GM12878 (cell line): ENCODE results near the gene GNA15. TPM values are rescaled to one million over a fixed set of nuclear protein-coding genes. Genes with fewer than 3 reads are reported as not detected.
"Not testable (repeated sequence)": the region's sequence is repeated elsewhere in the genome, so short reads cannot be mapped to it uniquely, and the experiment has no call there.

Experiments
- ATAC-seq: fragments of 200-7000 bp; cut with Tn5 transposase; 3 replicates; pipeline ENCODE4 v1.9.1; 2020; ENCODE audit warnings: mild to moderate bottlenecking, moderate library complexity
- BruUV-seq: library from RNA; stranded (reverse); fragments of 400-500 nt; replicated peaks from 2 replicates; lab custom pipeline; 2021; lab: Mats Ljungman, UMichigan
- CTCF ChIA-PET: fragments of 300-600 bp; sonication (Branson Sonifier 250); formaldehyde crosslinking; extraction: SDS; loops from one replicate; lab custom pipeline; 2021; ENCODE audit warnings: inconsistent platforms; lab: Yijun Ruan, JAX
- POLR2A ChIA-PET: fragments of 350-600 bp; formaldehyde crosslinking; extraction: SDS; loops from one replicate; lab custom pipeline; 2021; ENCODE audit warnings: inconsistent platforms; lab: Charles Lee
- RAD21 ChIA-PET: fragments of 300-600 bp; sonication (Branson Sonifier 250); formaldehyde crosslinking; loops from one replicate; lab custom pipeline; 2023; ENCODE audit warnings: antibody characterized with exemption; ENCODE audit not compliant: unreplicated experiment; lab: Charles Lee
- SMC1A ChIA-PET: fragments of 300-600 bp; sonication (Branson Sonifier 250); formaldehyde crosslinking; loops from one replicate; lab custom pipeline; 2023; ENCODE audit not compliant: unreplicated experiment, uncharacterized antibody; lab: Charles Lee
- DNase-seq: peaks from one replicate; pipeline ENCODE4 v3.0.0-alpha.2; 2011; ENCODE audit warnings: low read depth, low spot score
- FAIRE-seq: peaks from 3 replicates; lab custom pipeline; 2011; peaks lifted over from hg19 to GRCh38; lab: Jason Lieb, UNC
- H2AFZ ChIP-seq: 2 replicates; pipeline ENCODE4 v1.6.0; 2011; ENCODE audit warnings: low read depth, low read length, control low read depth; ENCODE audit not compliant: control insufficient read depth
- H3K27ac ChIP-seq: 2 replicates; pipeline ENCODE4 v1.5.1; 2011; ENCODE audit warnings: control low read depth; ENCODE audit not compliant: control insufficient read depth, insufficient read depth
- H3K27me3 ChIP-seq, 2 experiments: replicated peaks in 1 of 2; 2 replicates each; pipeline versions ENCODE4 v1.6.0 to v1.6.1; 2011; ENCODE audit warnings: low read length in 1 of 2; ENCODE audit not compliant: control insufficient read depth in 2 of 2, insufficient read depth in 2 of 2
- H3K36me3 ChIP-seq, 2 experiments: 2 replicates each; pipeline ENCODE4 v1.5.1; 2011; ENCODE audit warnings: low read length in 1 of 2; ENCODE audit not compliant: control insufficient read depth in 2 of 2, insufficient read depth in 2 of 2
- H3K4me1 ChIP-seq: 2 replicates; pipeline ENCODE4 v1.6.1; 2011; ENCODE audit warnings: mild to moderate bottlenecking, low read length, moderate library complexity, mixed read lengths; ENCODE audit not compliant: control insufficient read depth, insufficient read depth
- H3K4me2 ChIP-seq: 2 replicates; pipeline ENCODE4 v1.6.0; 2011; ENCODE audit warnings: control low read depth; ENCODE audit not compliant: control insufficient read depth, insufficient read depth
- H3K4me3 ChIP-seq: fragments of 200-600 bp; sonication (generic); 2 replicates; pipeline ENCODE4 v1.5.1; 2016
- H3K79me2 ChIP-seq: 2 replicates; pipeline ENCODE4 v1.6.0; 2011; ENCODE audit warnings: low read length; ENCODE audit not compliant: control insufficient read depth, insufficient read depth
- H3K9ac ChIP-seq: 2 replicates; pipeline ENCODE4 v1.8.0; 2011; ENCODE audit warnings: low read length, control low read depth, mixed read lengths; ENCODE audit not compliant: control insufficient read depth, insufficient read depth
- H3K9me3 ChIP-seq: replicated peaks from 3 replicates; pipeline ENCODE4 v1.5.1; 2011; ENCODE audit warnings: mild to moderate bottlenecking, low read length; ENCODE audit not compliant: control insufficient read depth, insufficient read depth
- H4K20me1 ChIP-seq: 2 replicates; pipeline ENCODE4 v1.6.0; 2011; ENCODE audit not compliant: control insufficient read depth, insufficient read depth
- CHD1 ChIP-seq: IDR thresholded peaks from 2 replicates; pipeline ENCODE4 v1.6.1; 2012; ENCODE audit warnings: low read depth, low read length, improper control_type of control experiment
- POLR2A ChIP-seq: IDR thresholded peaks from 2 replicates; pipeline ENCODE4 v1.6.1; 2011; ENCODE audit warnings: low read depth, mild to moderate bottlenecking, low read length
- WGBS: methylation state at CpG from one replicate; pipeline ENCODE4 v1.1.6; 2016; ENCODE audit warnings: low lambda C conversion rate; ENCODE audit not compliant: insufficient replicate concordance, insufficient coverage; ENCODE audit errors: missing lambda C conversion rate; 5-methylcytosine and 5-hydroxymethylcytosine counted together
- in situ Hi-C: fragments of 300-500 bp; cut with MboI; formaldehyde crosslinking; loops from 9 replicates; pipeline ENCODE4 v1.14.3; 2018; ENCODE audit warnings: mixed read lengths
- intact Hi-C: fragments of 100-400 bp; cut with micrococcal nuclease; formaldehyde crosslinking; loops from one replicate; pipeline ENCODE4 v1.14.2; 2022; ENCODE audit not compliant: unreplicated experiment
- polyA plus RNA-seq, 11 experiments: library from polyadenylated mRNA; depleted of rRNA in 4 of 11; unstranded in 6 of 11; stranded (reverse) in 5 of 11; fragments of >200 nt; fragmentation: Nextera tagmentation in 4 of 11; fragmentation: Illumina TruSeq in 1 of 11; extraction: Ambion mirVana in 4 of 11; extraction: Trizol in 1 of 11; gene quantifications; 1 replicate in 1 of 11; 2 replicates in 10 of 11; pipeline versions ENCODE4 v1.2.1 to v1.2.3, GENCODE V29; 2011 to 2016; ENCODE audit warnings: inconsistent platforms in 2 of 11, missing spikeins in 2 of 11, low read depth in 1 of 11
- total RNA-seq, 4 experiments: library from RNA; depleted of rRNA in 3 of 4; stranded (reverse); fragments of >200 nt in 3 of 4; fragmentation: Illumina TruSeq in 1 of 4; extraction: Trizol in 1 of 4; gene quantifications; 2 replicates each; pipeline versions ENCODE4 v1.2.1 to v1.2.3, GENCODE V29; 2013 to 2021
- TF ChIP-seq, protein P1 (sequence below): IDR thresholded peaks from 2 replicates; pipeline ENCODE4 v1.6.1; 2012; ENCODE audit warnings: low read depth, low read length, improper control_type of control experiment

GNA15 gene
- total and polyA plus RNA-seq, 10 of the 15 experiments (the other 5 are each of a cell fraction or from before 2014, with no cell fraction given), result 0.42 to 18.0 (median 9.4) TPM

- TF ChIP-seq, protein P1, sequence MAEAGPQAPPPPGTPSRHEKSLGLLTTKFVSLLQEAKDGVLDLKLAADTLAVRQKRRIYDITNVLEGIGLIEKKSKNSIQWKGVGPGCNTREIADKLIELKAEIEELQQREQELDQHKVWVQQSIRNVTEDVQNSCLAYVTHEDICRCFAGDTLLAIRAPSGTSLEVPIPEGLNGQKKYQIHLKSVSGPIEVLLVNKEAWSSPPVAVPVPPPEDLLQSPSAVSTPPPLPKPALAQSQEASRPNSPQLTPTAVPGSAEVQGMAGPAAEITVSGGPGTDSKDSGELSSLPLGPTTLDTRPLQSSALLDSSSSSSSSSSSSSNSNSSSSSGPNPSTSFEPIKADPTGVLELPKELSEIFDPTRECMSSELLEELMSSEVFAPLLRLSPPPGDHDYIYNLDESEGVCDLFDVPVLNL, result no peak
- no peak for TF ChIP-seq CHD1
- TF ChIP-seq POLR2A, result no peak
Measured at GRCh38 chr19:3087769-3088168, 48.1 kb upstream of the GNA15 start (continued).

DNA sequence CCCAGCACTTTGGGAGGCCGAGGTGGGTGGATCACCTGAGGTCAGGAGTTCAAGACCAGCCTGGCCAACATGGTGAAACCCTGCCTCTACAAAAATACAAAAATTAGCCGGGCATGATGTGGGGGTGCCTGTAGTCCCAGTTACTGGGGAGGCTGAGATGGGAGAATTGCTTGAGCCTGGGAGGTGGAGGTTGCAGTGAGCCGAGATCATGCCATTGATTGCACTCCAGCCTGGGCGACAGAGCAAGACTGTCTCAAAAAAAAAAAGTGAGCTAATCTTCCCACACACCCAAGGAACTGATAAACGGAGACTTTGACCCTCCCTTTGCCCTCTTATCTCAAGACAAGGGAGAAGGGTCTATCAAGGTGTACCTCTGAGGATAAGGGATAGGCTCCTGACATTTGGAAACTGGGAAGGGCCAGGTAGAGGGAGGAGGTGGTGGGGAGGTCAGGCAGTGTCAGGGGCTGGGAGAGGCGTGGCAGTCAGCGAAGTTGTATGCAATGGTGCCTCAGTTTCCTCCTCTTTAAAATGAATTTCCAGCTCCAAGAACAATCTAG, 46.5 kb upstream of the GNA15 start:
- BruUV-seq, H2AFZ ChIP-seq, H3K27ac ChIP-seq, H3K79me2 ChIP-seq, RAD21 ChIA-PET, H3K4me2 ChIP-seq, SMC1A ChIA-PET, in situ Hi-C loops, H3K4me3 ChIP-seq, H3K9ac ChIP-seq, DNase-seq, H3K36me3 ChIP-seq, H4K20me1 ChIP-seq, H3K27me3 ChIP-seq, intact Hi-C loops, ATAC-seq, H3K9me3 ChIP-seq, FAIRE-seq, H3K4me1 ChIP-seq: not testable (repeated sequence)
- WGBS, result 24% methylated on average over 7 of the region's 7 CpGs
- CTCF ChIA-PET, result interaction anchor here (0.7 to 1.6 kb wide), 3 partner anchors 14 to 138 kb away, joined by 3 to 5 read pairs (median 3); no protein-coding TSS in a partner anchor
- POLR2A ChIA-PET, result interaction anchor here (1.2 kb wide), 1 partner anchor 10 kb away, joined by 4 read pairs; no protein-coding TSS in a partner anchor
